Dendritic cell treated with granulocyte-macrophage colony-stimulating factor and Interleukin-4, amounts not matched to agents 40 ng/mL and 50 ng/mL, for 4 days (primary cell): ENCODE data around the gene CLEC16A.
A peak's percentile ranks its signal among the peaks of the same experiment; 100 is the strongest.

Experiments used
- H3K27ac Mint-ChIP-seq: one replicate; pipeline ENCODE4 v1.8.0; 2022; ENCODE audit warnings: mild to moderate bottlenecking, mixed read lengths
- H3K27me3 Mint-ChIP-seq: one replicate; pipeline ENCODE4 v1.8.0; 2022; ENCODE audit warnings: mild to moderate bottlenecking, mixed read lengths
- H3K36me3 Mint-ChIP-seq: one replicate; pipeline ENCODE4 v1.8.0; 2022; ENCODE audit warnings: low read depth, mixed read lengths
- H3K4me1 Mint-ChIP-seq: one replicate; pipeline ENCODE4 v1.8.0; 2022; ENCODE audit warnings: low read depth, mixed read lengths
- H3K4me3 Mint-ChIP-seq: one replicate; pipeline ENCODE4 v1.8.0; 2022; ENCODE audit warnings: mild to moderate bottlenecking, moderate library complexity, mixed read lengths
- H3K9me3 Mint-ChIP-seq: one replicate; pipeline ENCODE4 v1.8.0; 2022; ENCODE audit warnings: mixed read lengths
- intact Hi-C: fragments of 100-400 bp; cut with micrococcal nuclease; formaldehyde crosslinking; loops from one replicate; pipeline ENCODE4 v1.15.0; 2022

The CLEC16A gene, protein sequence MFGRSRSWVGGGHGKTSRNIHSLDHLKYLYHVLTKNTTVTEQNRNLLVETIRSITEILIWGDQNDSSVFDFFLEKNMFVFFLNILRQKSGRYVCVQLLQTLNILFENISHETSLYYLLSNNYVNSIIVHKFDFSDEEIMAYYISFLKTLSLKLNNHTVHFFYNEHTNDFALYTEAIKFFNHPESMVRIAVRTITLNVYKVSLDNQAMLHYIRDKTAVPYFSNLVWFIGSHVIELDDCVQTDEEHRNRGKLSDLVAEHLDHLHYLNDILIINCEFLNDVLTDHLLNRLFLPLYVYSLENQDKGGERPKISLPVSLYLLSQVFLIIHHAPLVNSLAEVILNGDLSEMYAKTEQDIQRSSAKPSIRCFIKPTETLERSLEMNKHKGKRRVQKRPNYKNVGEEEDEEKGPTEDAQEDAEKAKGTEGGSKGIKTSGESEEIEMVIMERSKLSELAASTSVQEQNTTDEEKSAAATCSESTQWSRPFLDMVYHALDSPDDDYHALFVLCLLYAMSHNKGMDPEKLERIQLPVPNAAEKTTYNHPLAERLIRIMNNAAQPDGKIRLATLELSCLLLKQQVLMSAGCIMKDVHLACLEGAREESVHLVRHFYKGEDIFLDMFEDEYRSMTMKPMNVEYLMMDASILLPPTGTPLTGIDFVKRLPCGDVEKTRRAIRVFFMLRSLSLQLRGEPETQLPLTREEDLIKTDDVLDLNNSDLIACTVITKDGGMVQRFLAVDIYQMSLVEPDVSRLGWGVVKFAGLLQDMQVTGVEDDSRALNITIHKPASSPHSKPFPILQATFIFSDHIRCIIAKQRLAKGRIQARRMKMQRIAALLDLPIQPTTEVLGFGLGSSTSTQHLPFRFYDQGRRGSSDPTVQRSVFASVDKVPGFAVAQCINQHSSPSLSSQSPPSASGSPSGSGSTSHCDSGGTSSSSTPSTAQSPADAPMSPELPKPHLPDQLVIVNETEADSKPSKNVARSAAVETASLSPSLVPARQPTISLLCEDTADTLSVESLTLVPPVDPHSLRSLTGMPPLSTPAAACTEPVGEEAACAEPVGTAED

DNA sequence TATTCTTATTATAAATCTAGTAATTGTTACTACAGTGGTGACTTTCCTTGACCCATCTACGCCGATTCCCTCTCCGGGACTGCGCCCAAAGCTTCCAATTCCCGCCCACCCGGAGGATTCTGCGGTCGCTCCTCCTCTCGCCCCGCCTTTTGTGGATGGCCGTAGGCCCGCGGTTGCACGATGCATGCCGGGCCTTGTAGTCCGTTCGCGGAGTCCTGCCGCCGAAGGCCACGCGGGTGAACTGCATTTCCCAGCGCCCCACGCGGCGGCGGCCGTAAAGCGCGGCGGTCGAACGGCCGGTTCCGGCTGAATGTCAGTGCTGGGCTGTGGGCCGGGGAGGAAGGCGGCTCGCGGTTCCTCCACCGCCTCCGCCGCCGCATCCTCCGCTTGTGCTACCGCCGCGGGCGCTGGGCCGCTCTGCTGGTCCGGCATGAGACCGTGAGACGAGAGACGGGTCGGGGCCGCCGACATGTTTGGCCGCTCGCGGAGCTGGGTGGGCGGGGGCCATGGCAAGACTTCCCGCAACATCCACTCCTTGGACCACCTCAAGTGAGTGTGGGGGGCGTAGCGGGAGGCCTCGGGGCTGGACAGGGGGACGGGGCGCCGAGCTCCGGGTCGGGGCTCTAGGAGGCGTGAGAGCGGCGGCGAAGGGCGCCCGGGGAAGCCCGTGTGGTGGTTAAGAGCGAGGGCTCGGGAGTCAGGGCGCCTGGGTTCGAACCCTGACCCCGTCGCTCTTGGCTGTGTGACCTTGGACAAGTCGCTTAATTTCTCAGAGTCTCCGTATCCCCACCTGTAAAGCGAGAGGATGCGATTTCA lies at the start of gene CLEC16A:
TSS of gene CLEC16A (plus strand) at position 316 of the 816 bp plus-strand sequence. CDS start at position 470, 154 bp downstream.
- Mint-ChIP-seq H3K27me3 (no peaks in the 10 kb centered on the region), H3K4me1 (peaks cover 74% of the 10 kb centered on the region), H3K36me3 (peaks cover 36% of the 10 kb centered on the region), H3K9me3 (no peaks in the 10 kb centered on the region), H3K4me3 (peak within 1 kb of the TSS; percentile 96), H3K27ac (peak within 1 kb of the TSS; percentile 93)
- intact Hi-C loops, result no loop called here

DNA sequence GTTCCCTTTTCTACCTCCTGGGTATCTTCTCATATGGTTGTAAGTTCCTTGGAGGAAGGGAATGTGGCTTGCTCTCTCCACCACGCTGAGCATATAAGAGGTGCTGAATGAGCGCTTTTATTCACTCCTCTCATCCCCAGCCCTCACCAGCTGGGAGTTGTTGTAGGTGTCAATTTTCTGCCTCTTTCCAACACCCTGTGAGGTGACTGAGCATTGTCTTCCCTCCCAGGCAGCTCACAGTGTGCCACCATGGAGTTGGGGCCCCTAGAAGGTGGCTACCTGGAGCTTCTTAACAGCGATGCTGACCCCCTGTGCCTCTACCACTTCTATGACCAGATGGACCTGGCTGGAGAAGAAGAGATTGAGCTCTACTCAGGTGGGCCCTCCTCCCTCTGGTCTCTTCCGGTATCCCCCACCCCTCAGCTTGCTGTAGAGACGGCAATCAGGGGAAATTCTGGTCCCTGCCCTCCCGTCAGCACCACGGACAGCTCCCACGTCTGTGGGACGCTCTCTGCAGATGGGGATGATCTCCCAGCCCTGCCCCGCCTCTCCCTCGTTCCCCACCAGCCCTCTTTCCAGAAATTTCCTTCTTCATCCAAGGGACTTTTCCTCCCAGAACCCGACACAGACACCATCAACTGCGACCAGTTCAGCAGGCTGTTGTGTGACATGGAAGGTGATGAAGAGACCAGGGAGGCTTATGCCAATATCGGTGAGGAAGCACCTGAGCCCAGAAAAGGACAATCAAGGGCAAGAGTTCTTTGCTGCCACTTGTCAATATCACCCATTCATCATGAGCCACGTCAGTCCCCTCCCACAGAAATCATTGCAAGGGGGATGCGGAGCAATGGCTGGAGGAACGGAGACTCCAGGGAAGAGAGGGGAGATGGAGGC lies 49.1 kb upstream of the CLEC16A start:
- intact Hi-C loops, result no loop called here
- H3K4me3 Mint-ChIP-seq, result peak overlapping the region; percentile 35
- H3K4me1 Mint-ChIP-seq, result peaks cover 97% of the 10 kb centered on the region
- H3K27me3 Mint-ChIP-seq, result no peaks in the 10 kb centered on the region
- peak overlapping the region; percentile 85 for H3K27ac Mint-ChIP-seq
- no peaks in the 10 kb centered on the region for H3K9me3 Mint-ChIP-seq
- peaks cover 100% of the 10 kb centered on the region for H3K36me3 Mint-ChIP-seq

- intact Hi-C loops, result no loop called here
- Mint-ChIP-seq H3K27me3 (no peaks in the 10 kb centered on the region), H3K9me3 (no peaks in the 10 kb centered on the region), H3K27ac (peak overlapping the region; percentile 85), H3K36me3 (peaks cover 100% of the 10 kb centered on the region), H3K4me1 (peaks cover 96% of the 10 kb centered on the region), H3K4me3 (peak overlapping the region; percentile 35)
These were observed 48.2 kb upstream of the CLEC16A start for GRCh38 chr16:10896165-10896564.

DNA sequence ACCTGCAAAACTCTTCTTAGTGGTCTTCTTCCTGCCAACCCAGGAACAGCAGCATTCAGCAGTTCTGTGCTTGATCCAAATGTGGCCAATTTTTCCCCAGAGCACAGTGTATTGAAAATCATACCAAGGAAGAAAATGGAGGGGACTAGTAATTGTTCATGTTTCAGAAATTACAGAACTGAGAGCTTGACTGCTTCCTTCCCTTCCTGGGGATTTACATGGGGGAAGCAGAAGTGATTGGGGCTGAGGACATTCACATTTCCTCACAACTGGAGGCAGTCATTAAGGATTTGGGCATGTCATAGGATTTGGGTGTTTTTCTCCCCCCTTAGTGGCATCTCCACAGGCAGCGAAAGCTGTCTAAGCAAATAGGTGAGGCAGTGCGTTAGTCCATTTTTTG lies 47.6 kb upstream of the CLEC16A start:
- peaks cover 100% of the 10 kb centered on the region for H3K36me3 Mint-ChIP-seq
- H3K4me1 Mint-ChIP-seq, result peaks cover 96% of the 10 kb centered on the region
- H3K27ac Mint-ChIP-seq, result peak overlapping the region; percentile 85
- H3K9me3 Mint-ChIP-seq, result no peaks in the 10 kb centered on the region
- intact Hi-C loops, result no loop called here
- H3K4me3 Mint-ChIP-seq, result peak overlapping the region; percentile 35
- H3K27me3 Mint-ChIP-seq, result no peaks in the 10 kb centered on the region

DNA sequence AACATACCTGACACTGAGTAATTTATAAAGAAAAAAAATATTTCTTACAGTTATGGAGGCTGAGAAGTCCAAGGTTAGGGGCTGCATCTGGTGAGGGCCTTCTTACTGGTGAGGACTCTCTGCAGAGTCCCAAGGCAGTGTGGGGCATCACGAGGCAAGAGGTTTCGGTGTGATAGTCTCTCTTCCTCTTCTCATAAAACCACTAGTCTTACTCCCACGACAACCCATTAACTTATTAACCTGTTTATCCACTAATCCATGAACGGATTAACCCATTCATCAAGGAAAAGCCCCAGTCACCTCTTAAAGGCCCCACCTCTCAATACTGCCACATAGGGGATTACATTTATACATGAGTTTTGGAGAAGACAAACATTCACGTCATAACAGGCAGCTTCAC lies 47.2 kb upstream of the CLEC16A start:
- Mint-ChIP-seq H3K27ac (peak overlapping the region; percentile 85), H3K9me3 (no peaks in the 10 kb centered on the region), H3K4me3 (peak overlapping the region; percentile 32), H3K36me3 (peaks cover 100% of the 10 kb centered on the region), H3K27me3 (no peaks in the 10 kb centered on the region), H3K4me1 (peaks cover 95% of the 10 kb centered on the region)
- intact Hi-C loops, result no loop called here

DNA sequence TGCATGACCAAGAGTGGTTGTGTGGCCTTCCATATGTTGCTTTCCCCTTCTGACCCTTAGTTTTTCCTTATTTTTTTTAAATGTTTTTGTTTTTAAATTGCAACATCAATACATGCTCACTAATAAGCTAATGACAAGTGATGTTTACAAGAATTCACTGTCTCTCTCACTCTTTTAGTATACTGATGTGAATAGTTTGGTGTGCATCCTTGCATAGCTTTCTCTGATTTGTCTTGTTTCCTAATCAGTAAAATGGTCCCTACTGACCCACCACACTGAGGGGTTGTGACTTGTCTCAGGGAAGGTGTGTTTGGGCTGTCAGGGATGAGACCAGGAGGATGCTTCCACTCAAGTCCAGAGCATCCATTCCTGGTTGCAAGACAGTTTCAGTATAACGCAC lies 41.4 kb upstream of the CLEC16A start:
- intact Hi-C loops, result no loop called here
- Mint-ChIP-seq H3K27ac (peak overlapping the region; percentile 68), H3K9me3 (no peaks in the 10 kb centered on the region), H3K36me3 (peaks cover 100% of the 10 kb centered on the region), H3K27me3 (no peaks in the 10 kb centered on the region), H3K4me3 (no peak overlapping the region), H3K4me1 (peaks cover 92% of the 10 kb centered on the region)

DNA sequence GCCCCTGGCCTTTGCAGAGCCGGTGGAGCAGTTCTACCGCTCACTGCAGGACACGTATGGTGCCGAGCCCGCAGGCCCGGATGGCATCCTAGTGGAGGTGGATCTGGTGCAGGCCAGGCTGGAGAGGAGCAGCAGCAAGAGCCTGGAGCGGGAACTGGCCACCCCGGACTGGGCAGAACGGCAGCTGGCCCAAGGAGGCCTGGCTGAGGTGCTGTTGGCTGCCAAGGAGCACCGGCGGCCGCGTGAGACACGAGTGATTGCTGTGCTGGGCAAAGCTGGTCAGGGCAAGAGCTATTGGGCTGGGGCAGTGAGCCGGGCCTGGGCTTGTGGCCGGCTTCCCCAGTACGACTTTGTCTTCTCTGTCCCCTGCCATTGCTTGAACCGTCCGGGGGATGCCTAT lies 37.9 kb upstream of the CLEC16A start:
- H3K36me3 Mint-ChIP-seq, result peaks cover 100% of the 10 kb centered on the region
- H3K4me3 Mint-ChIP-seq, result no peak overlapping the region
- peaks cover 92% of the 10 kb centered on the region for H3K4me1 Mint-ChIP-seq
- H3K27ac Mint-ChIP-seq, result peak overlapping the region; percentile 38
- H3K9me3 Mint-ChIP-seq, result no peaks in the 10 kb centered on the region
- intact Hi-C loops, result no loop called here
- no peaks in the 10 kb centered on the region for H3K27me3 Mint-ChIP-seq

- H3K9me3 Mint-ChIP-seq, result no peaks in the 10 kb centered on the region
- peaks cover 93% of the 10 kb centered on the region for H3K4me1 Mint-ChIP-seq
- H3K36me3 Mint-ChIP-seq, result peaks cover 100% of the 10 kb centered on the region
- no peak overlapping the region for H3K4me3 Mint-ChIP-seq
- no peaks in the 10 kb centered on the region for H3K27me3 Mint-ChIP-seq
- intact Hi-C loops, result no loop called here
- peak overlapping the region; percentile 38 for H3K27ac Mint-ChIP-seq
These were observed 37.2 kb upstream of the CLEC16A start for GRCh38 chr16:10906914-10907756.

GRCh38 chr16:10907757-10908045 lies 36.7 kb upstream of the CLEC16A start:
- no peaks in the 10 kb centered on the region for H3K27me3 Mint-ChIP-seq

GRCh38 chr16:10911267-10911666 lies 33.1 kb upstream of the CLEC16A start:
- intact Hi-C loops, result no loop called here
- H3K27me3 Mint-ChIP-seq, result no peaks in the 10 kb centered on the region
- H3K9me3 Mint-ChIP-seq, result no peaks in the 10 kb centered on the region
- H3K36me3 Mint-ChIP-seq, result peaks cover 100% of the 10 kb centered on the region
- peak overlapping the region; percentile 74 for H3K27ac Mint-ChIP-seq
- peaks cover 96% of the 10 kb centered on the region for H3K4me1 Mint-ChIP-seq
- H3K4me3 Mint-ChIP-seq, result no peak overlapping the region

More at GRCh38 chr16:10907757-10908045, 36.7 kb upstream of the CLEC16A start:
- Mint-ChIP-seq H3K4me3 (no peak overlapping the region), H3K9me3 (no peaks in the 10 kb centered on the region), H3K36me3 (peaks cover 100% of the 10 kb centered on the region), H3K4me1 (peaks cover 93% of the 10 kb centered on the region), H3K27ac (peak overlapping the region; percentile 38)
- intact Hi-C loops, result no loop called here

- intact Hi-C loops, result loop anchor here (5.0 kb wide), 1 partner anchor 164 kb away; no protein-coding TSS in a partner anchor
- no peaks in the 10 kb centered on the region for H3K9me3 Mint-ChIP-seq
- peak overlapping the region; percentile 87 for H3K27ac Mint-ChIP-seq
- H3K27me3 Mint-ChIP-seq, result no peaks in the 10 kb centered on the region
- no peak overlapping the region for H3K4me3 Mint-ChIP-seq
- peaks cover 100% of the 10 kb centered on the region for H3K36me3 Mint-ChIP-seq
- peaks cover 88% of the 10 kb centered on the region for H3K4me1 Mint-ChIP-seq
These were observed 27.8 kb upstream of the CLEC16A start for GRCh38 chr16:10916534-10916933.
